ENCODE measurements around the gene SOCS4. TPM values are rescaled to one million over a fixed set of nuclear protein-coding genes. Genes with fewer than 3 reads are reported as not detected.

SOCS4 gene, protein sequence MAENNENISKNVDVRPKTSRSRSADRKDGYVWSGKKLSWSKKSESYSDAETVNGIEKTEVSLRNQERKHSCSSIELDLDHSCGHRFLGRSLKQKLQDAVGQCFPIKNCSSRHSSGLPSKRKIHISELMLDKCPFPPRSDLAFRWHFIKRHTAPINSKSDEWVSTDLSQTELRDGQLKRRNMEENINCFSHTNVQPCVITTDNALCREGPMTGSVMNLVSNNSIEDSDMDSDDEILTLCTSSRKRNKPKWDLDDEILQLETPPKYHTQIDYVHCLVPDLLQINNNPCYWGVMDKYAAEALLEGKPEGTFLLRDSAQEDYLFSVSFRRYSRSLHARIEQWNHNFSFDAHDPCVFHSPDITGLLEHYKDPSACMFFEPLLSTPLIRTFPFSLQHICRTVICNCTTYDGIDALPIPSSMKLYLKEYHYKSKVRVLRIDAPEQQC
- total RNA-seq, result 11.3 and 25.0 TPM in 2 replicates

DNA sequence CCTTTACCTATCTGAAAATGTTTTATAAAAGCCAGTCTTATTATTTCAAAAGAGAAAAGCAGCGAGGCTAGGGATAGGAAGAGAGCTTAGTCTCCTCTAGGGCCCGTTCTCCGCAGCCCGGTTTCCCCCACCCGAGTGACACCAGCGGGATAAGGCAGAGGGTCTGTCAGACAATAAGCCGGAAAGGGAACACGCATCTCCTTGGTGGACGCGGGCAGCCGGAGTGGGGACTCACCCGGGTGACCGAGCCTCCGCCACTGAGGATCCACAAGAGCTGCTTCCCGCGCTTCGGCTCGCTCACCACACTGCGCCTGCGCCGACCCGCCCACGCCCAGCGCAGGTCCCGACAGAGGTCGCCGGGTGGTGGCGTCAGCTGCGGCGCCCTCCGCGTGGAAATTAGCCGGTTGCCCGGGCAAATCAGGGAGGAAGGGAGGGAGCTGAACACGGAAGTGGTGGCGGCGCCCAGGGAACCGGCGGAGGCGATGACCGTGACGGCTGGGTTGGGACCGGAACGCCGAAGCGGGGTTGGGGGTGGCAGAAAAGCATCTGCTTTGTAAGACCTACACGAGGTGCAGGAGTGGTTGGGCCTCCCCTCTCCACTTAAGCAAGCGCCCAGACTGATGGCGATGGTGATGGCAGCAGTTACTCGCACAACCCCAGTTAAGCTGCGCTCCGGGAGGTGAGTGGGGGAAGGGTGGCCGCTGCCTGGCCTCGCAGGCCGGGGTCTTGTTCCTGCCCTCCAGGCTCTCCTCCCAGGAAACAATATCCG lies at the start of gene SOCS4, which contains the start of gene WDHD1:
Gene SOCS4 (plus strand): TSS at position 444 of the 769 bp plus-strand sequence. CDS start 15,806 bp downstream, outside the sequence.
Gene WDHD1 (minus strand): TSS at position 307 of the 769 bp plus-strand sequence. CDS start 312 bp downstream, outside the sequence.

DNA sequence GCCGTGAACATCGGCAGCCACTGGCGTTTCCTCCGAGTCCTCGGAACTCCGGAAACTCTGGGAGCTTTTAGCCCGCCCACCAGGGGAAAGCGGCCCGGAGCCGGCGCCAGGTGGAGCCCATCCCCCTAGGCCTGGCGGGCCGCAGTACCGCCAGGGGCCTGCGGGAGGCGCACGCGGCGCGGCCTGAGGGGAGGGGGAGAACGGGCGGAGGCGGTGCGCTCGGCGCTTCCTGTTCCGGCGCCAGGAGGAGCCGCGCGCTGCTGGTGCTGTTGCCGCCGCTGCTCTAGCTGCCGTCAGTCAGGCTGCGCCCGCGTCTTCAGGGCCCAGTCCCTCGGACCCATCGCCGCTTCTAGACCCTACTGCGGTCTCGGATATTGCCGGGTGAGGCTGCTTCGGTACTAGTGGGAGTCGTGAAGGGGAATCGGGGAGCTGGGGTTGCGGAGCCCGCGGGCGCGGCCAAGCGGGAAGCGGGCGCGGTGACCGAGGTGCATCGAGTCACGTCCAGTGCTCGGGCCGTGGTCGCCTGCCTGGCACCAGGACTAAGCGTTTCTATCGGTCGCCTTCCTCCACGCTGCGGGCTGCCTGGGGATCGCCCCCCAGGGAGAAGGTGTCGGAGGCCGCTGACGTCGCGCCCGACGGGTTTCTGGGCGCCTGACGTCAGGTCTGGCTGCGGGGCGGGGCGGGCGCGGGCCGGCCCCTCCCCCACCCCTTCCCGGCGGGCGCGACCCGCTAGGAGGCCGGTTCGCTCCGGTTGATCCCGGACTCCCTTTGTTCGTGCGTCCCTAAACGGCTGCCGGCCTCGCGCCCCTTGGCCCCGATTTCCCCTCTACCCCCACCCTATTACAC lies 24.6 kb downstream of the SOCS4 start, which contains the start of gene MAPK1IP1L:
Gene MAPK1IP1L (plus strand): TSS at position 225 of the 846 bp plus-strand sequence. CDS start 10,037 bp downstream, outside the sequence.

Other genes starting within 250 kb of the SOCS4 start
- 6.0 and 8.4 TPM in 2 replicates for gene GCH1, start 124.4 kb upstream of the SOCS4 start, total RNA-seq
- gene WDHD1, start 137 bp upstream of the SOCS4 start, total RNA-seq, result 8.4 and 14.5 TPM in 2 replicates
- gene MAPK1IP1L, start 24.4 kb downstream of the SOCS4 start, total RNA-seq, result 11.7 and 23.5 TPM in 2 replicates
- 52.8 and 122 TPM in 2 replicates for gene LGALS3, start 102.0 kb downstream of the SOCS4 start, total RNA-seq
- gene DLGAP5, start 164.3 kb downstream of the SOCS4 start, total RNA-seq, result 19.0 and 39.0 TPM in 2 replicates
- gene FBXO34, start 244.2 kb downstream of the SOCS4 start, total RNA-seq, result 16.7 and 21.7 TPM in 2 replicates

Data from bladder microvascular endothelial cell (primary cell).